PC-3 (cell line): ENCODE measurements around the gene GSTCD. TPM values are rescaled to one million over a fixed set of nuclear protein-coding genes. Genes with fewer than 3 reads are reported as not detected.

Experiments
- ATAC-seq: fragments of 200-7000 bp; cut with Tn5 transposase; 2 replicates; pipeline ENCODE4 v1.9.1; 2020; ENCODE audit warnings: mild to moderate bottlenecking, moderate library complexity
- BruUV-seq: library from RNA; stranded (reverse); fragments of 400-500 nt; replicated peaks from 2 replicates; lab custom pipeline; 2021; lab: Mats Ljungman, UMichigan
- CTCF ChIA-PET: fragments of 300-600 bp; sonication (Branson Sonifier 250); formaldehyde crosslinking; loops from one replicate; lab custom pipeline; 2022; ENCODE audit warnings: antibody characterized with exemption; lab: Charles Lee
- POLR2A ChIA-PET: fragments of 300-600 bp; sonication (Branson Sonifier 250); formaldehyde crosslinking; loops from one replicate; lab custom pipeline; 2022; ENCODE audit warnings: antibody characterized with exemption; ENCODE audit not compliant: unreplicated experiment; lab: Charles Lee
- DNase-seq: peaks from one replicate; pipeline ENCODE4 v3.0.0-alpha.2; 2015
- H2AFZ ChIP-seq: fragments of 300-600 bp; sonication (generic); 2 replicates; pipeline ENCODE4 v1.6.0; 2016; ENCODE audit warnings: antibody characterized with exemption, low read length
- H3F3A ChIP-seq: fragments of 300-600 bp; sonication (generic); one replicate; pipeline ENCODE4 v1.6.0; 2017; ENCODE audit warnings: antibody characterized with exemption, low read length, control low read depth, mild to moderate bottlenecking; ENCODE audit not compliant: unreplicated experiment
- H3K27ac ChIP-seq: fragments of 300-600 bp; sonication (generic); 2 replicates; pipeline ENCODE4 v1.5.1; 2016; ENCODE audit warnings: mild to moderate bottlenecking, low read length
- H3K27me3 ChIP-seq: fragments of 300-600 bp; sonication (generic); 2 replicates; pipeline ENCODE4 v1.6.1; 2016; ENCODE audit warnings: low read length, mixed read lengths
- H3K36me3 ChIP-seq: fragments of 300-600 bp; sonication (generic); 2 replicates; pipeline ENCODE4 v1.6.1; 2016; ENCODE audit warnings: low read depth, mixed run types, low read length, mixed read lengths
- H3K4me1 ChIP-seq: fragments of 300-600 bp; sonication (generic); 2 replicates; pipeline ENCODE4 v1.5.1; 2016; ENCODE audit warnings: low read length; ENCODE audit not compliant: insufficient read depth
- H3K4me2 ChIP-seq: fragments of 300-600 bp; sonication (generic); 2 replicates; pipeline ENCODE4 v1.6.0; 2016; ENCODE audit warnings: low read length
- H3K4me3 ChIP-seq: fragments of 300-600 bp; sonication (generic); 2 replicates; pipeline ENCODE4 v1.5.1; 2016; ENCODE audit warnings: mild to moderate bottlenecking, low read length, mixed read lengths
- H3K79me2 ChIP-seq: fragments of 300-600 bp; sonication (generic); 2 replicates; pipeline ENCODE4 v1.6.1; 2017; ENCODE audit warnings: low read length, mixed read lengths
- H3K9ac ChIP-seq: fragments of 300-600 bp; sonication (generic); 2 replicates; pipeline ENCODE4 v1.6.0; 2016; ENCODE audit warnings: mild to moderate bottlenecking, low read length
- H3K9me2 ChIP-seq: fragments of 300-600 bp; sonication (generic); replicated peaks from 2 replicates; pipeline ENCODE4 v1.6.1; 2016; ENCODE audit warnings: mixed run types, low read length, mixed read lengths
- H3K9me3 ChIP-seq: fragments of 300-600 bp; sonication (generic); 2 replicates; pipeline ENCODE4 v1.6.1; 2016; ENCODE audit warnings: low read length, mixed read lengths
- H4K20me1 ChIP-seq: fragments of 300-600 bp; sonication (generic); 2 replicates; pipeline ENCODE4 v1.6.1; 2016; ENCODE audit warnings: low read length, mixed read lengths
- EZH2 ChIP-seq: fragments of 300-600 bp; sonication (generic); IDR thresholded peaks from one replicate; pipeline ENCODE4 v1.6.1; 2017; ENCODE audit warnings: antibody characterized with exemption, mild to moderate bottlenecking, low read length; ENCODE audit not compliant: unreplicated experiment
- EZH2phosphoT487 ChIP-seq: fragments of 300-600 bp; sonication (generic); IDR thresholded peaks from 2 replicates; pipeline ENCODE4 v1.6.1; 2018; ENCODE audit warnings: mild to moderate bottlenecking, antibody characterized with exemption, low read length, borderline replicate concordance
- intact Hi-C: fragments of 100-400 bp; cut with micrococcal nuclease; formaldehyde crosslinking; loops from 2 replicates; pipeline ENCODE4 v1.9.0; 2023
- total RNA-seq: library from RNA; depleted of rRNA; stranded (reverse); fragments of >200 nt; gene quantifications from 2 replicates; pipeline ENCODE4 v1.2.3, GENCODE V29; 2014
- TF ChIP-seq, protein P1 (sequence below): fragments of 300-600 bp; sonication (generic); conservative IDR thresholded peaks from 2 replicates; pipeline ENCODE4 v1.5.1; 2017; ENCODE audit warnings: antibody characterized with exemption, low read depth, mild to moderate bottlenecking, low read length

The GSTCD gene
- total RNA-seq, 1 experiment from 2014 or later: 12.1 TPM

DNA sequence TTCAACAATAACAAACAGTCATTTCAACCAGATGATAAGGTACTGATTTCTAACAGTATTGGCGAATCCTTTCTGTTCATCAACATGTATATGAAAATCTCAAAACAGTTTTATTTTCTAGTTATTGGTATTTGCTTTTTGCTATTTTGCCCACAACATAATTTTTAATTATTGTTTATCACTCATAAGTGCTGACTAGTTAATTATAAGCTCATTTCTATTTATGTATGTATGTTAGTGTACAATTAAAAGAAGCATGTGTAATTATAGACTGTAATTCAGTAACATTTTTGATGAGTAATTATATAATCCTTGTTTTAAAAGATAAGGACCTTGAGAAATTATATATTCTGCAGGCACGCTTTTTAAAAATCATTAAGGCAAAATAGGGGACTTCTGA, 119.5 kb downstream of the GSTCD start:
- Histone ChIP-seq H3K4me2 (no peak overlapping the region), H3K9me2 (no peaks in the 10 kb centered on the region), H3K9me3 (no peaks in the 10 kb centered on the region), H3F3A (no peaks in the 10 kb centered on the region), H3K79me2 (no peaks in the 10 kb centered on the region), H3K27ac (no peak overlapping the region), H3K4me3 (no peak overlapping the region), H3K4me1 (no peaks in the 10 kb centered on the region), H3K36me3 (no peaks in the 10 kb centered on the region), H4K20me1 (no peaks in the 10 kb centered on the region), H2AFZ (no peak overlapping the region), H3K9ac (no peak overlapping the region), H3K27me3 (no peaks in the 10 kb centered on the region)
- ChIA-PET POLR2A (no interaction called here), CTCF (no interaction called here)
- DNase-seq (no peak), ATAC-seq (no peak)
- no peak for TF ChIP-seq EZH2
- TF ChIP-seq, protein P1, sequence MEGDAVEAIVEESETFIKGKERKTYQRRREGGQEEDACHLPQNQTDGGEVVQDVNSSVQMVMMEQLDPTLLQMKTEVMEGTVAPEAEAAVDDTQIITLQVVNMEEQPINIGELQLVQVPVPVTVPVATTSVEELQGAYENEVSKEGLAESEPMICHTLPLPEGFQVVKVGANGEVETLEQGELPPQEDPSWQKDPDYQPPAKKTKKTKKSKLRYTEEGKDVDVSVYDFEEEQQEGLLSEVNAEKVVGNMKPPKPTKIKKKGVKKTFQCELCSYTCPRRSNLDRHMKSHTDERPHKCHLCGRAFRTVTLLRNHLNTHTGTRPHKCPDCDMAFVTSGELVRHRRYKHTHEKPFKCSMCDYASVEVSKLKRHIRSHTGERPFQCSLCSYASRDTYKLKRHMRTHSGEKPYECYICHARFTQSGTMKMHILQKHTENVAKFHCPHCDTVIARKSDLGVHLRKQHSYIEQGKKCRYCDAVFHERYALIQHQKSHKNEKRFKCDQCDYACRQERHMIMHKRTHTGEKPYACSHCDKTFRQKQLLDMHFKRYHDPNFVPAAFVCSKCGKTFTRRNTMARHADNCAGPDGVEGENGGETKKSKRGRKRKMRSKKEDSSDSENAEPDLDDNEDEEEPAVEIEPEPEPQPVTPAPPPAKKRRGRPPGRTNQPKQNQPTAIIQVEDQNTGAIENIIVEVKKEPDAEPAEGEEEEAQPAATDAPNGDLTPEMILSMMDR: no peak
- TF ChIP-seq EZH2phosphoT487: no peak
- intact Hi-C loops: no loop called here
- BruUV-seq: no TSS peak

DNA sequence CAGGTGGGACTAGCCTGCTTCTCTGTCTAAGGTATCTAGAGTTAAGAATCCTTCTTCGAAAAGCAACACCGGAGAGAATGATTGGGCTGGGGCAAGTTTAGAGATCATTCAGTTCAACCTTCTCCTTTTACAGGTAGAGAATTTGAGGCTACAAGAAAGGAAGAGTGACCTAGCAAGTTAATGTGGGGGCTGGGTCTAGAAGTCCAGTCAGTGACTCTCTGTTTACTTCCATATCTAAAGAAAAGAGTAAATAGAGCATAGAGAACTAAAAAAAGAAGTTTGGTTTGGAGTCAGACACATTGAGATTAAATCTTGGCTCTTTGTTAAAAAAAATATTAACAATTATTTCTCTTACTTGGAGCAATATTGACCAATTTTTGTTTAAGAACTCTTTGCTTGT, 122.6 kb downstream of the GSTCD start:
- Histone ChIP-seq H3K4me2 (no peak overlapping the region), H2AFZ (no peak overlapping the region), H3K27me3 (no peaks in the 10 kb centered on the region), H3K27ac (no peak overlapping the region), H3K4me3 (no peak overlapping the region), H3K36me3 (no peaks in the 10 kb centered on the region), H3K9ac (no peak overlapping the region), H3K79me2 (no peaks in the 10 kb centered on the region), H3K9me3 (no peaks in the 10 kb centered on the region), H3K4me1 (no peaks in the 10 kb centered on the region), H3F3A (no peaks in the 10 kb centered on the region), H3K9me2 (no peaks in the 10 kb centered on the region), H4K20me1 (no peaks in the 10 kb centered on the region)
- BruUV-seq: no TSS peak
- CTCF ChIA-PET: no interaction called here
- TF ChIP-seq EZH2phosphoT487 (no peak), EZH2 (no peak)
- TF ChIP-seq, protein P1: no peak
- intact Hi-C loops: no loop called here
- POLR2A ChIA-PET: no interaction called here
- DNase-seq: no peak
- no peak for ATAC-seq

DNA sequence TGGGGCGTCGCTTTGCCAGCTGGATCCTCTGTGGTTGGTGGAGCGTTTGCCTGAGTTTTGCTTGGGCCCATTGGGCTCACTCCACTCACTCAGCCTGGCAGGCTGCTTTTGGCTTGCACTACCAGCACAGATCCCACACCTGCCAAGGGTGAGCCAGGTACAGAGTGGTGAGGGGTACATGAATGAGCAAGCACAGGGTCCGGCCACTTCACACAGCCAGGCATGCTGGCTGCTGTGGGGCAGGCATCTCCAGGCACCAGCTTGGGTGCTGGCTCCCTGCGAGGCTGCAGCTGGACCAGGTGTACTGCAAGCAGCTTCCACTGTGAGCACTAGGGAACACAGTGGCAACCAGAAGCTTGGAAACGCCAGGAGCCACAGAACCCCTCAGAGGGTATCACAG, 126.6 kb downstream of the GSTCD start:
- POLR2A ChIA-PET: interaction anchor here (0.6 kb wide), 1 partner anchor 176 kb away, joined by 17 read pairs; no protein-coding TSS in a partner anchor
- H3K9me2 ChIP-seq: no peaks in the 10 kb centered on the region
- no peak for TF ChIP-seq EZH2
- no peak for TF ChIP-seq EZH2phosphoT487
- TF ChIP-seq, protein P1: no peak
- H3K4me3 ChIP-seq: no peak overlapping the region
- H3K4me2 ChIP-seq: no peak overlapping the region
- no peaks in the 10 kb centered on the region for H3K27me3 ChIP-seq
- H3K27ac ChIP-seq: no peak overlapping the region
- CTCF ChIA-PET: no interaction called here
- BruUV-seq: no TSS peak
- no peak for DNase-seq
- H3F3A ChIP-seq: no peaks in the 10 kb centered on the region
- H3K9me3 ChIP-seq: no peaks in the 10 kb centered on the region
- H3K9ac ChIP-seq: no peak overlapping the region
- H3K36me3 ChIP-seq: no peaks in the 10 kb centered on the region; the same call in 1 of the 2 replicates
- no peaks in the 10 kb centered on the region for H4K20me1 ChIP-seq
- no peaks in the 10 kb centered on the region for H3K4me1 ChIP-seq
- no peak for ATAC-seq
- intact Hi-C loops: no loop called here
- no peak overlapping the region for H2AFZ ChIP-seq
- H3K79me2 ChIP-seq: no peaks in the 10 kb centered on the region
